Measurements from ENCODE around the gene TBC1D1.

TBC1D1 gene

DNA sequence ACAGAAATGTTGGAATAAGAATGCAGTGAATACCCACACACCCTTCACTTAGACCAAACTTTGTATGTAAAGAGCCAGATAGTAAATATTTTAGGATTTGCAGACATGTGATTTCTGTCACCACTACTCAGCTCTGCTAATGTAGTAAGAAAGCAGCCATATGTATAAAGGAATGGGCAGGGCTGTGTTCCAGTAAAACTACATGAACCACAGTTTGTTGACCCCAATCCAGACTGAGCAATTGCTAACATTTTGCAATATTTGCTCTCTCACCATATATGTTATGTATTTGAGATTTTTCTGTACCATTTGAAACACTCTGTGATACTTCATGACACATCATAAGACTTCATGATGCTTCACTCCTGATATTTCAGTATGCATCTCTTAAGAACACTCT is 32.0 kb upstream of the TBC1D1 start:
- Histone ChIP-seq H2AFZ (ENCODE audit: low read length) (no peak overlapping the region), H3K9ac (ENCODE audit: low read length) (no peak overlapping the region)

DNA sequence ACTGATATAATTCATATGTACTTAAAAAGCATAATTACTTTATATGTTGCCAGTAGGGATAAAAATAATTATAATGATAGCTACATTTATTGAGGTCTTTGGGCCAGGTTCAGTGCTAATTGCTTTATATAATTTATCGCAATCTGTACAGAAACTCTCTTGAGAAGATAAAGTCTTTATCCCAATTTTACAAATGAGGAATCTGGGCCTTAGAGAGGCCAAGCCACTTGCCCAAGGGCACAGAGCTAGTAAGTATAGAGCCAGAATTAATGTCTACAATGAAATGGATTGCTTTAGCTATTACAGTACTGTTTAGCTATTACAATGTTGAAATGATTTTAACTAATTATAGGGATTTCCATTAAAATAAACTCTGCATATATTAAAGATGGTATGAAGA is 30.6 kb upstream of the TBC1D1 start:
- TF ChIP-seq, protein P1, sequence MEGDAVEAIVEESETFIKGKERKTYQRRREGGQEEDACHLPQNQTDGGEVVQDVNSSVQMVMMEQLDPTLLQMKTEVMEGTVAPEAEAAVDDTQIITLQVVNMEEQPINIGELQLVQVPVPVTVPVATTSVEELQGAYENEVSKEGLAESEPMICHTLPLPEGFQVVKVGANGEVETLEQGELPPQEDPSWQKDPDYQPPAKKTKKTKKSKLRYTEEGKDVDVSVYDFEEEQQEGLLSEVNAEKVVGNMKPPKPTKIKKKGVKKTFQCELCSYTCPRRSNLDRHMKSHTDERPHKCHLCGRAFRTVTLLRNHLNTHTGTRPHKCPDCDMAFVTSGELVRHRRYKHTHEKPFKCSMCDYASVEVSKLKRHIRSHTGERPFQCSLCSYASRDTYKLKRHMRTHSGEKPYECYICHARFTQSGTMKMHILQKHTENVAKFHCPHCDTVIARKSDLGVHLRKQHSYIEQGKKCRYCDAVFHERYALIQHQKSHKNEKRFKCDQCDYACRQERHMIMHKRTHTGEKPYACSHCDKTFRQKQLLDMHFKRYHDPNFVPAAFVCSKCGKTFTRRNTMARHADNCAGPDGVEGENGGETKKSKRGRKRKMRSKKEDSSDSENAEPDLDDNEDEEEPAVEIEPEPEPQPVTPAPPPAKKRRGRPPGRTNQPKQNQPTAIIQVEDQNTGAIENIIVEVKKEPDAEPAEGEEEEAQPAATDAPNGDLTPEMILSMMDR (IDR thresholded peaks at IDR 0.05; ENCODE audit: low read length), result no peak
- TF ChIP-seq EZH2 (IDR thresholded peaks at IDR 0.05; ENCODE audit: borderline replicate concordance, low read length), result no peak
- H3K9me2 ChIP-seq (ENCODE audit: low read depth, low read length), result no peaks in the 10 kb centered on the region
- H3K79me2 ChIP-seq (ENCODE audit: insufficient read depth, low read length), result no peaks in the 10 kb centered on the region
- H3K27ac ChIP-seq (ENCODE audit: low read depth, low read length, poor library complexity, severe bottlenecking), result no peak overlapping the region
- no peaks in the 10 kb centered on the region for H3K4me1 ChIP-seq (ENCODE audit: insufficient read depth, low read length, severe bottlenecking)
- no peaks in the 10 kb centered on the region for H3K9me3 ChIP-seq (ENCODE audit: low read length)
- no peaks in the 10 kb centered on the region for H3F3A ChIP-seq (ENCODE audit: insufficient read depth, low read length)
- no peak overlapping the region for H3K4me2 ChIP-seq (ENCODE audit: low read length)
- H2AFZ ChIP-seq (ENCODE audit: low read length), result no peak overlapping the region
- H3K36me3 ChIP-seq (ENCODE audit: insufficient read depth, low read length), result peaks cover 68% of the 10 kb centered on the region
- H3K9ac ChIP-seq (ENCODE audit: low read length), result no peak overlapping the region
- no peaks in the 10 kb centered on the region for H4K20me1 ChIP-seq (ENCODE audit: insufficient read depth, low read length)
- H3K27me3 ChIP-seq (ENCODE audit: insufficient read depth, low read length), result no peaks in the 10 kb centered on the region
- H3K4me3 ChIP-seq (ENCODE audit: low read depth, low read length, poor library complexity, severe bottlenecking), result no peak overlapping the region

More for the DNA sequence above, 32.0 kb upstream of the TBC1D1 start:
- H3K4me2 ChIP-seq (ENCODE audit: low read length), result no peak overlapping the region
- H3K4me1 ChIP-seq (ENCODE audit: insufficient read depth, low read length, severe bottlenecking), result no peaks in the 10 kb centered on the region
- H3F3A ChIP-seq (ENCODE audit: insufficient read depth, low read length), result no peaks in the 10 kb centered on the region
- H3K27ac ChIP-seq (ENCODE audit: low read depth, low read length, poor library complexity, severe bottlenecking), result no peak overlapping the region
- no peaks in the 10 kb centered on the region for H3K9me3 ChIP-seq (ENCODE audit: low read length)
- no peaks in the 10 kb centered on the region for H3K9me2 ChIP-seq (ENCODE audit: low read depth, low read length)
- H3K36me3 ChIP-seq (ENCODE audit: insufficient read depth, low read length), result peaks cover 65% of the 10 kb centered on the region
- no peaks in the 10 kb centered on the region for H3K79me2 ChIP-seq (ENCODE audit: insufficient read depth, low read length)
- H3K4me3 ChIP-seq (ENCODE audit: low read depth, low read length, poor library complexity, severe bottlenecking), result no peak overlapping the region
- no peaks in the 10 kb centered on the region for H4K20me1 ChIP-seq (ENCODE audit: insufficient read depth, low read length)
- TF ChIP-seq, protein P1 (IDR thresholded peaks at IDR 0.05; ENCODE audit: low read length), result no peak
- no peak for TF ChIP-seq EZH2 (IDR thresholded peaks at IDR 0.05; ENCODE audit: borderline replicate concordance, low read length)
- no peaks in the 10 kb centered on the region for H3K27me3 ChIP-seq (ENCODE audit: insufficient read depth, low read length)

DNA sequence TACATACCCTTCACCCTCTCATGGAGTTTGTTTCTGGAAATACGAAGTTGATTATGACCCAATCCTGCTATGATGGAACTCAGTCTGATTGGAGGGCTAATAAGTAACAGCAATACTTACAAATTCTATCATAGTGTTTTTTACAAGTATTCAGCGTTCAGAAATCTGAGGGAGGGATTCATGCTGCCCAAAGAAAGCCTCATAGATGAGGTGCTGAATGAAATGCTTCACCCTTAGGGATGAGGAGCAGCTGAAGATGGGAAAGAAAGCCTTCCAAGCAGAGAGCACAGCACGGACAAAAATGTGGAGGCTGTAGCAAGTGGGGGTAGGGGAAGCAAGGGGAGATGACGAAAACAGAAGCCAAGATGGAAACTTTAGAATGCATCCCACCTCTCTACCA is 27.9 kb upstream of the TBC1D1 start:
- Histone ChIP-seq H3K36me3 (ENCODE audit: insufficient read depth, low read length) (peaks cover 73% of the 10 kb centered on the region), H3F3A (ENCODE audit: insufficient read depth, low read length) (no peaks in the 10 kb centered on the region), H3K9ac (ENCODE audit: low read length) (no peak overlapping the region), H3K27me3 (ENCODE audit: insufficient read depth, low read length) (no peaks in the 10 kb centered on the region), H3K4me2 (ENCODE audit: low read length) (no peak overlapping the region), H3K4me3 (ENCODE audit: low read depth, low read length, poor library complexity, severe bottlenecking) (no peak overlapping the region), H2AFZ (ENCODE audit: low read length) (no peak overlapping the region), H4K20me1 (ENCODE audit: insufficient read depth, low read length) (no peaks in the 10 kb centered on the region), H3K27ac (ENCODE audit: low read depth, low read length, poor library complexity, severe bottlenecking) (no peak overlapping the region), H3K79me2 (ENCODE audit: insufficient read depth, low read length) (no peaks in the 10 kb centered on the region), H3K9me2 (ENCODE audit: low read depth, low read length) (no peaks in the 10 kb centered on the region), H3K4me1 (ENCODE audit: insufficient read depth, low read length, severe bottlenecking) (no peaks in the 10 kb centered on the region), H3K9me3 (ENCODE audit: low read length) (no peaks in the 10 kb centered on the region)
- no peak for TF ChIP-seq EZH2 (IDR thresholded peaks at IDR 0.05; ENCODE audit: borderline replicate concordance, low read length)
- TF ChIP-seq, protein P1 (IDR thresholded peaks at IDR 0.05; ENCODE audit: low read length), result no peak
